Large intestine (tissue), 3 donors: ENCODE results near the gene NLRP6. TPM values are rescaled to one million over a fixed set of nuclear protein-coding genes. Genes with fewer than 3 reads are reported as not detected.
A peak's percentile ranks its signal among the peaks of the same experiment; 100 is the strongest.

Source experiments
- DNase-seq, 2 donors: peaks; one replicate each; pipeline versions ENCODE4 v3.0.0 to v3.0.0-alpha.2; 2013
- H3K27ac ChIP-seq: one replicate; pipeline ENCODE4 v1.5.1; 2013; ENCODE audit warnings: low read length
- H3K27me3 ChIP-seq: 2 replicates; pipeline ENCODE4 v1.6.1; 2013; ENCODE audit warnings: low read length; ENCODE audit not compliant: control insufficient read depth, insufficient read depth
- H3K36me3 ChIP-seq: 2 replicates; pipeline ENCODE4 v1.6.1; 2013; ENCODE audit warnings: low read length; ENCODE audit not compliant: control insufficient read depth, insufficient read depth
- H3K4me1 ChIP-seq: one replicate; pipeline ENCODE4 v1.6.1; 2013; ENCODE audit warnings: low read length; ENCODE audit not compliant: control insufficient read depth, insufficient read depth
- H3K4me3 ChIP-seq: one replicate; pipeline ENCODE4 v1.5.1; 2013; ENCODE audit warnings: low read length
- H3K9me3 ChIP-seq: one replicate; pipeline ENCODE4 v1.6.1; 2013; ENCODE audit warnings: mild to moderate bottlenecking, low read depth, low read length, moderate library complexity; ENCODE audit not compliant: control insufficient read depth
- WGBS: methylation state at CpG from one replicate; pipeline ENCODE4 v1.1.5; 2013; ENCODE audit warnings: low lambda C conversion rate; ENCODE audit not compliant: insufficient coverage; 5-methylcytosine and 5-hydroxymethylcytosine counted together
- polyA plus RNA-seq: library from polyadenylated mRNA; unstranded; fragments of 120-200 nt; gene quantifications from one replicate; pipeline ENCODE4 v1.2.1, GENCODE V29; 2013

Gene NLRP6
- polyA plus RNA-seq, 1 donor, result 37.4 TPM

DNA sequence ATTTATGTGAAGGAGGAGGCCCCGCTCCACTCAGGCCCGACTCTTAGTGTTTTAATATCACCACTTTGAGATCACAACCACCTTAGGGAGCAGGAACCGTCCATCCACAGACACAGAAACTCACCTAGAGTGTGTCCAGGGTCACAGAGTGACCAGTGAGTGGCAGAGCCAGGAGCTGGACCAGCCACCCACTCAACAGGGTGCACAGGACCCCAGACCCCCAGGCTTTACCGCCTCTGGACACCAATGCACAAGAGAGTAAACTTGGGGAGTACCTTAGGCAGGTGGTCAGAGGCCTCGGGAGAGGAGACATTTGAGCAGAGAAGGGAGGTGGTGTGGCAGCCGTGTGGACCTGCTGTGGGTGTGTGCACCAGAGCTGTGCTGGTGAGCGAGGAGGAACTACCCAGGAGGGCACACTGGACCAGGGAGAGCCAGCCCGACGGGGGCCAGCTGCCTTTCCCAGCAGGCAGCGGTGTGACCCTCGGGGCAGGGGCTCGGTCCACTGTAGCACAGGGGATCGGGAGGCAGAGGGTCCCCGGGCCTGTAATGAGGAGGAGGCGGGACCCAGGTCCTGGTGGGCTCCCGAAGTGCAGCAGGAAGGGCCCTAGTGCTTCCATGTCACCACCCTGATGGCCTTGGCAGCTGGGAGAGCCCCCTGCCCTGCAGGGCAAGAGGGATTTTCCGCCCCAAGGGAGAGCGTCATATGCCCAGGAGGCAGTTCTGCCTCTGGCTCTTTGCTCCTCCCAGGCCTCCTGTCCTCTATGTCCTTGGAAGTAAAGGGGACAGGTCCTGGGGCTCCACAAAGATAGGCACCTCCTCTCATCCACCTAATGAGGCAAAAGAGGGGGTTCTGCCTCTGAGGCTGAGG is 7.5 kb upstream of the NLRP6 start:
- no CpG with 5 or more reads among the region's 18 CpGs for WGBS
- Histone ChIP-seq H3K27ac (peak overlapping the region; percentile 98), H3K4me3 (no peak overlapping the region), H3K36me3 (no peaks in the 10 kb centered on the region), H3K27me3 (no peaks in the 10 kb centered on the region), H3K4me1 (peaks cover 33% of the 10 kb centered on the region), H3K9me3 (peaks cover 13% of the 10 kb centered on the region)
- DNase-seq, result peak in 1 of 2 donors; percentile 65

GRCh38 chr11:271319-271715 is 6.9 kb upstream of the NLRP6 start:
- H3K4me3 ChIP-seq, result no peak overlapping the region
- peak overlapping the region; percentile 98 for H3K27ac ChIP-seq
- DNase-seq, result peak in 1 of 2 donors; percentile 83
- WGBS, result no CpG with 5 or more reads among the region's 8 CpGs
- H3K36me3 ChIP-seq, result no peaks in the 10 kb centered on the region
- H3K27me3 ChIP-seq, result no peaks in the 10 kb centered on the region
- peaks cover 10% of the 10 kb centered on the region for H3K9me3 ChIP-seq
- peaks cover 33% of the 10 kb centered on the region for H3K4me1 ChIP-seq

DNA sequence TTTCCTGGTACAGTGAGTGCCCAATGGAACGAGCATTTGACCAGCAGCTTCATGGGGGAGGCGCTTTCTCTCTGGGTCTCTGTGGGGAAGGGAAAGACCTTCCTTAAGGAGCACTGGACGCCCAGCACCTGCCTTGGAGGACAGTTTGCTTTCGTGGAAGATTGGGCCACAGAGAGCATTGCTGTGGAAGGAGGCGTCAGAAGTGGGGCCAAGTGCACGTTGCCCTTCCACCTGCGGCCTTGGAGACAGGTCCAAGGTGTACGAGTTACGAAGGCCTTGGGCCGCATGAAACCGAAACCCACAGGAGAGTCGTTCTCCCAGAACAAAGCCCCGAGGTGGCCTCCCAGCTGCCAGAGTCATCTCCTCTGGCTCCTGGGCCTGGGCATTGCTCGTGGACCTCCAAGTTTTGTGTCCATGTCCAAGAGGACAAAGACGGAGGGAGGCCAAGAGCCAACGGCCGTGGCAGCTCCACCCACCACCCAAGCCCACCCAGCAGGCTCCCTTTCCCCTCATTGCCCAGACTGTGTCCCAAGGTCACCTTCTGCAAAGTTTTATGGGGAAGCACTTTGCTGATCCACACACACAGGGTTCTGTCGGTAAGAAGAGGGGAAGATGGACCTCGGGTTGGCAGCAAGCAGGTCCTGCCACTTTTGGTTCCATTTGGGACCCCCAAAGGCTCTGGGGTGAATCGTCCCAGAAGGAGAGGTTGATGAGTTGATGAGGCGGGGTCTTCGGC is 5.8 kb upstream of the NLRP6 start:
- no peak overlapping the region for H3K4me3 ChIP-seq
- H3K4me1 ChIP-seq, result peaks cover 39% of the 10 kb centered on the region
- peak; percentile 86 to 93 for DNase-seq
- peak overlapping the region; percentile 98 for H3K27ac ChIP-seq
- no CpG with 5 or more reads among the region's 22 CpGs for WGBS
- H3K9me3 ChIP-seq, result peaks cover 7% of the 10 kb centered on the region
- no peaks in the 10 kb centered on the region for H3K36me3 ChIP-seq
- no peaks in the 10 kb centered on the region for H3K27me3 ChIP-seq

GRCh38 chr11:272931-273198 is 5.3 kb upstream of the NLRP6 start:
- WGBS, result no CpG with 5 or more reads among the region's 6 CpGs

DNA sequence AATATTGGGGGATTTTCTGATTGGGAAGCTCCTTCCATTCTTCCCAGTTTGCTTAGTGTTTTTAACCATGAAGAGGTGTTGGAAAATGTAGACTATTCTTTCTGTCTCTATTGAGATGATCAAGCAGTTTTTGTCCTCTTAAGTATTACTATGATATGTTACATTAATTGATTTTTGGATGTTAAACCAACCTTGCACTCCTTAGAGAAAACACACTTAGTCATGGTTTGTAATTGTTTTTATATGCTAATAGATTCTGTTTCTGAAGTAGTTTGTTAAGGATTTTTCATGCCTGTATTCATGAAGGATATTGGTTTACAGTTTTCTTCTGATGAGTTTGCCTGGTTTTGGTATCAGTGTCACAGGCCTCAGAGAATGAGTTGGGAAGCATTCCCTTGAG is 2.0 kb upstream of the NLRP6 start:
- H3K27ac ChIP-seq, result peak overlapping the region; percentile 98
- H3K27me3 ChIP-seq, result peaks cover 28% of the 10 kb centered on the region
- peaks cover 5% of the 10 kb centered on the region for H3K36me3 ChIP-seq
- H3K4me1 ChIP-seq, result peaks cover 39% of the 10 kb centered on the region
- H3K9me3 ChIP-seq, result peaks cover 8% of the 10 kb centered on the region
- no peak for DNase-seq
- H3K4me3 ChIP-seq, result no peak overlapping the region

More at GRCh38 chr11:272931-273198, 5.3 kb upstream of the NLRP6 start:
- H3K4me1 ChIP-seq, result peaks cover 44% of the 10 kb centered on the region
- no peak overlapping the region for H3K4me3 ChIP-seq
- peak overlapping the region; percentile 98 for H3K27ac ChIP-seq
- DNase-seq, result no peak
- peaks cover 7% of the 10 kb centered on the region for H3K9me3 ChIP-seq
- H3K27me3 ChIP-seq, result peaks cover under 1% of the 10 kb centered on the region
- no peaks in the 10 kb centered on the region for H3K36me3 ChIP-seq

DNA sequence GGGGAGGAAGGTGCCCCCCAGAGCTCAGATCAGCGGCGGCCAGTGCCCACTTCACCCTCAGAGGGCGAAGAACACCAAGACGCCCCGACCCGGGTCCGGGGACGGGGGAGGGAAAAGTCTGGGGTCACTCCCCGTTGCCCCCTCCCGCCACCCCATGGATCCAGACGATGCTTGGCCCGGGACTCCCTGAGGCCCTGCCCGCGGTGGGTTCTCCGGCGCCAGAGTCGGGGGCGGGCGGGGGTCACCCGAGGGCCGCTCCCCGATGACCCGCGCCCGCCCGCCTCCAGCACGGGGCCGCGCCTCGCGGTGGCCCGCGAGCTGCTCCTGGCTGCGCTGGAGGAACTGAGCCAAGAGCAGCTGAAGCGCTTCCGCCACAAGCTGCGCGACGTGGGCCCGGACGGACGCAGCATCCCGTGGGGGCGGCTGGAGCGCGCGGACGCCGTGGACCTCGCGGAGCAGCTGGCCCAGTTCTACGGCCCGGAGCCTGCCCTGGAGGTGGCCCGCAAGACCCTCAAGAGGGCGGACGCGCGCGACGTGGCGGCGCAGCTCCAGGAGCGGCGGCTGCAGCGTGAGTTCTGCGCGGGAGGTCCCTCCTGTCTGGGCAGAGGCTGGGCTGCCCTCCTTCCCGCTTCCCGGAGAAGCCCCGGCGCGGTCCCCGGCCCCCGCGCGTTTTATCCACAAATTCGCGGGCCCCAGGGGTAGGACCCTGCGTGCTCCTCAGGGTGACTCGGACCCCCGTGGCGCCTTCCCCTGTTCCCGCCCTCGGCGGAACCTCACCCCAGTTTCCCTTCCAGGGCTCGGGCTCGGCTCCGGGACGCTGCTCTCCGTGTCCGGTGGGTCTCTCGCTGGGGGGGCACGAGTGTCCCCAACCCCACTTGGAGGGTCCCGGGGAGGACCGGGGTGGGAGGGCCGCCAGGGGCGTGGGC is 1.1 kb downstream of the NLRP6 start:
- no CpG with 5 or more reads among the region's 97 CpGs for WGBS
- Histone ChIP-seq H3K36me3 (peaks cover 28% of the 10 kb centered on the region), H3K9me3 (peaks cover 5% of the 10 kb centered on the region), H3K4me3 (peak overlapping the region; percentile 82), H3K27me3 (peaks cover 44% of the 10 kb centered on the region), H3K27ac (peak overlapping the region; percentile 98), H3K4me1 (peaks cover 25% of the 10 kb centered on the region)
- DNase-seq, result peak in 1 of 2 donors; percentile 56

- peak overlapping the region; percentile 98 for H3K27ac ChIP-seq
- H3K27me3 ChIP-seq, result peaks cover 44% of the 10 kb centered on the region
- WGBS, result no CpG with 5 or more reads among the region's 85 CpGs
- H3K36me3 ChIP-seq, result peaks cover 31% of the 10 kb centered on the region
- peak overlapping the region; percentile 82 for H3K4me3 ChIP-seq
- peak; percentile 81 to 91 for DNase-seq
- H3K4me1 ChIP-seq, result peaks cover 23% of the 10 kb centered on the region
- peaks cover 8% of the 10 kb centered on the region for H3K9me3 ChIP-seq
These were observed 1.9 kb downstream of the NLRP6 start for GRCh38 chr11:279966-280705.

GRCh38 chr11:280706-281485 is 2.7 kb downstream of the NLRP6 start:
- DNase-seq, result peak in 1 of 2 donors; percentile 57
- peaks cover 36% of the 10 kb centered on the region for H3K36me3 ChIP-seq
- peaks cover 8% of the 10 kb centered on the region for H3K9me3 ChIP-seq
- WGBS, result no CpG with 5 or more reads among the region's 79 CpGs
- H3K27me3 ChIP-seq, result peaks cover 44% of the 10 kb centered on the region
- H3K27ac ChIP-seq, result peak overlapping the region; percentile 47
- H3K4me3 ChIP-seq, result peak overlapping the region; percentile 61
- peaks cover 27% of the 10 kb centered on the region for H3K4me1 ChIP-seq

DNA sequence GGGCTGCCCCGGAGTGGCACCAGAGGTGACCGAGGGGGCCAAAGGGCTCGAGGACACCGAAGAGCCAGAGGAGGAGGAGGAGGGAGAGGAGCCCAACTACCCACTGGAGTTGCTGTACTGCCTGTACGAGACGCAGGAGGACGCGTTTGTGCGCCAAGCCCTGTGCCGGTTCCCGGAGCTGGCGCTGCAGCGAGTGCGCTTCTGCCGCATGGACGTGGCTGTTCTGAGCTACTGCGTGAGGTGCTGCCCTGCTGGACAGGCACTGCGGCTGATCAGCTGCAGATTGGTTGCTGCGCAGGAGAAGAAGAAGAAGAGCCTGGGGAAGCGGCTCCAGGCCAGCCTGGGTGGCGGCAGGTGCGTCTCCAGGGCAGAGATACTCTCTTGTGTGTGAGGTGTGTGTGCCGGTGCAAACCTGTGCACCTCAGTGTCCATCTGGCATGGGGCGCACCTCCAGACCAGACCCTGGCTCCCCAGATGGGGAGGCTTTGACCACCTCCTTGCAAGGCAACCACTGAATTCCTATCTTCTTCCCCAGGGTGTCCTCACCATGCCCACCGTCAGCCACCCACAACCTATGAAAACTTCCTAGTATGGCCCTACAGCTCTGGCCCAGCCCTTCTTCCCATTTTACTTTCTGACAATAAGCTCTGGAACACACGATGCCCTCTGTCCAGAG is 3.4 kb downstream of the NLRP6 start:
- peaks cover 44% of the 10 kb centered on the region for H3K27me3 ChIP-seq
- H3K36me3 ChIP-seq, result peaks cover 39% of the 10 kb centered on the region
- DNase-seq, result peak in 1 of 2 donors; percentile 36
- H3K27ac ChIP-seq, result peak overlapping the region; percentile 73
- H3K4me1 ChIP-seq, result peaks cover 27% of the 10 kb centered on the region
- peaks cover 8% of the 10 kb centered on the region for H3K9me3 ChIP-seq
- no CpG with 5 or more reads among the region's 26 CpGs for WGBS
- peak overlapping the region; percentile 61 for H3K4me3 ChIP-seq
